ENCODE results near the gene TMPRSS13.

DNA sequence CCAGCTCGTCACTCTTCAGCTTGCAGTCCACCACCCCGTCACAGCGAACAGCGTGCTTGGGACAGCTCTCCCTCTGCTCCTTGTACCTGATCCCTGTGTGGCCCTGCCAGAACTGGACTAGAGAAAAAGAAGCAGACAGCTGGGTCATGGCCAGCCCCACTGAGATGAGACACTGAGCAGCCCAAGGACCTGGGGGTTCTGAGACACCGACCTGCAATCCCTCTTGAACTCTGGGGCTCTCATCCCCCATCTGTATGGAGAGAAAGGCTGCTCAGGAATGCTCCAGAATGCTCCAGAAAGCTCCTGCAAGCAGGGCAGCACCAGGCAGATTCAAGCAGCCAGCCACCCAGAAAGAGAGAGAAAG is 14.8 kb downstream of the TMPRSS13 start:
- TF ChIP-seq, protein P1, sequence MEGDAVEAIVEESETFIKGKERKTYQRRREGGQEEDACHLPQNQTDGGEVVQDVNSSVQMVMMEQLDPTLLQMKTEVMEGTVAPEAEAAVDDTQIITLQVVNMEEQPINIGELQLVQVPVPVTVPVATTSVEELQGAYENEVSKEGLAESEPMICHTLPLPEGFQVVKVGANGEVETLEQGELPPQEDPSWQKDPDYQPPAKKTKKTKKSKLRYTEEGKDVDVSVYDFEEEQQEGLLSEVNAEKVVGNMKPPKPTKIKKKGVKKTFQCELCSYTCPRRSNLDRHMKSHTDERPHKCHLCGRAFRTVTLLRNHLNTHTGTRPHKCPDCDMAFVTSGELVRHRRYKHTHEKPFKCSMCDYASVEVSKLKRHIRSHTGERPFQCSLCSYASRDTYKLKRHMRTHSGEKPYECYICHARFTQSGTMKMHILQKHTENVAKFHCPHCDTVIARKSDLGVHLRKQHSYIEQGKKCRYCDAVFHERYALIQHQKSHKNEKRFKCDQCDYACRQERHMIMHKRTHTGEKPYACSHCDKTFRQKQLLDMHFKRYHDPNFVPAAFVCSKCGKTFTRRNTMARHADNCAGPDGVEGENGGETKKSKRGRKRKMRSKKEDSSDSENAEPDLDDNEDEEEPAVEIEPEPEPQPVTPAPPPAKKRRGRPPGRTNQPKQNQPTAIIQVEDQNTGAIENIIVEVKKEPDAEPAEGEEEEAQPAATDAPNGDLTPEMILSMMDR (IDR thresholded peaks at IDR 0.05; ENCODE audit: borderline replicate concordance, extremely low read depth, low read length, poor library complexity, severe bottlenecking): no peak
- no peak for TF ChIP-seq EZH2 (IDR thresholded peaks at IDR 0.05; ENCODE audit: borderline replicate concordance, low read depth, low read length, severe bottlenecking)
